ENCODE data around the gene CLDN5.

GRCh38 chr22:19506212-19506611, 18.0 kb downstream of the CLDN5 start:
- no peak for TF ChIP-seq CTCF (IDR thresholded peaks at IDR 0.05)
- no peak for TF ChIP-seq POLR2AphosphoS5 (IDR thresholded peaks at IDR 0.05)
- TF ChIP-seq POLR2A (IDR thresholded peaks at IDR 0.05) = no peak

Data from stomach (tissue), 4 donors.